ENCODE results near the gene PPIAL4G.
"Not testable (repeated sequence)": the region's sequence is repeated elsewhere in the genome, so short reads cannot be mapped to it uniquely, and the experiment has no call there.

Gene PPIAL4G

GRCh38 chr1:148483029-148483428 lies at the start of gene PPIAL4G:
PPIAL4G (minus strand) TSS chr1:148483302; CDS start chr1:148483252, 50 bp downstream.
- not testable (repeated sequence) for DNase-seq (ENCODE audit: low read depth)

- DNase-seq (ENCODE audit: low read depth): not testable (repeated sequence)
Observed at GRCh38 chr1:148532158-148532557, 49.1 kb upstream of the PPIAL4G start.

- DNase-seq (ENCODE audit: low read depth): peak; percentile 67
Observed at GRCh38 chr1:148529101-148529567, 46.0 kb upstream of the PPIAL4G start.

GRCh38 chr1:148528591-148528990 lies 45.5 kb upstream of the PPIAL4G start:
- not testable (repeated sequence) for DNase-seq (ENCODE audit: low read depth)

- DNase-seq (ENCODE audit: low read depth): not testable (repeated sequence)
Observed at GRCh38 chr1:148526587-148526986, 43.5 kb upstream of the PPIAL4G start.

- DNase-seq (ENCODE audit: low read depth): not testable (repeated sequence)
Observed at GRCh38 chr1:148523205-148524144, 40.4 kb upstream of the PPIAL4G start.

- DNase-seq (ENCODE audit: low read depth): peak; percentile 98
Observed at GRCh38 chr1:148522561-148523204, 39.6 kb upstream of the PPIAL4G start.

GRCh38 chr1:148522072-148522471 lies 39.0 kb upstream of the PPIAL4G start:
- peak; percentile 77 for DNase-seq (ENCODE audit: low read depth)

GRCh38 chr1:148514310-148514709 lies 31.2 kb upstream of the PPIAL4G start:
- not testable (repeated sequence) for DNase-seq (ENCODE audit: low read depth)

GRCh38 chr1:148512571-148513184 lies 29.6 kb upstream of the PPIAL4G start:
- DNase-seq (ENCODE audit: low read depth): not testable (repeated sequence)

GRCh38 chr1:148493933-148494332 lies 10.8 kb upstream of the PPIAL4G start:
- not testable (repeated sequence) for DNase-seq (ENCODE audit: low read depth)

- not testable (repeated sequence) for DNase-seq (ENCODE audit: low read depth)
Observed at GRCh38 chr1:148481134-148481533, 2.0 kb downstream of the PPIAL4G start.

GRCh38 chr1:148459694-148460093 lies 23.4 kb downstream of the PPIAL4G start:
- not testable (repeated sequence) for DNase-seq (ENCODE audit: low read depth)

GRCh38 chr1:148458901-148459581 lies 24.1 kb downstream of the PPIAL4G start:
- DNase-seq (ENCODE audit: low read depth): not testable (repeated sequence)

GRCh38 chr1:148458398-148458797 lies 24.7 kb downstream of the PPIAL4G start:
- DNase-seq (ENCODE audit: low read depth): not testable (repeated sequence)

- DNase-seq (ENCODE audit: low read depth): not testable (repeated sequence)
Observed at GRCh38 chr1:148452845-148453244, 30.3 kb downstream of the PPIAL4G start.

GRCh38 chr1:148439654-148440325 lies 43.3 kb downstream of the PPIAL4G start:
- not testable (repeated sequence) for DNase-seq (ENCODE audit: low read depth)

GRCh38 chr1:148435406-148435805 lies 47.7 kb downstream of the PPIAL4G start:
- DNase-seq (ENCODE audit: low read depth): no peak

GRCh38 chr1:148434832-148435231 lies 48.3 kb downstream of the PPIAL4G start:
- DNase-seq (ENCODE audit: low read depth): no peak

GRCh38 chr1:148432916-148433317 lies 50.2 kb downstream of the PPIAL4G start:
- DNase-seq (ENCODE audit: low read depth): peak; percentile 3

Measured in fibroblast of gingiva (primary cell).